HG03280 (cell line): ENCODE measurements around the gene SCGB1C2.
"Not testable (repeated sequence)": the region's sequence is repeated elsewhere in the genome, so short reads cannot be mapped to it uniquely, and the experiment has no call there.

Experiments
- ATAC-seq: cut with Tn5 transposase; IDR thresholded peaks from one replicate; pipeline ENCODE4 v1.9.1; 2021; ENCODE audit warnings: mild to moderate bottlenecking, moderate library complexity; ENCODE audit not compliant: unreplicated experiment

Gene SCGB1C2

GRCh38 chr17:148757-149156, 11.4 kb downstream of the SCGB1C2 start:
- no peak for ATAC-seq

GRCh38 chr17:149231-149630, 11.9 kb downstream of the SCGB1C2 start:
- ATAC-seq = no peak

GRCh38 chr17:149897-150584, 12.7 kb downstream of the SCGB1C2 start:
- ATAC-seq = no peak

- no peak for ATAC-seq
Observed at GRCh38 chr17:151004-151403, 13.6 kb downstream of the SCGB1C2 start.

GRCh38 chr17:151886-152859, 14.8 kb downstream of the SCGB1C2 start:
- no peak for ATAC-seq

GRCh38 chr17:152860-153420, 15.6 kb downstream of the SCGB1C2 start:
- no peak for ATAC-seq

GRCh38 chr17:153851-154250, 16.5 kb downstream of the SCGB1C2 start:
- no peak for ATAC-seq

GRCh38 chr17:155576-155975, 18.2 kb downstream of the SCGB1C2 start:
- ATAC-seq = no peak

GRCh38 chr17:156094-156621, 18.8 kb downstream of the SCGB1C2 start:
- no peak for ATAC-seq

GRCh38 chr17:156946-157345, 19.6 kb downstream of the SCGB1C2 start:
- ATAC-seq = no peak

GRCh38 chr17:157901-158300, 20.5 kb downstream of the SCGB1C2 start:
- ATAC-seq = no peak

GRCh38 chr17:158379-158778, 21.0 kb downstream of the SCGB1C2 start:
- no peak for ATAC-seq

- no peak for ATAC-seq
Observed at GRCh38 chr17:159609-160008, 22.2 kb downstream of the SCGB1C2 start.

- ATAC-seq = no peak
Observed at GRCh38 chr17:160336-160735, 23.0 kb downstream of the SCGB1C2 start.

- no peak for ATAC-seq
Observed at GRCh38 chr17:161481-161880, 24.1 kb downstream of the SCGB1C2 start.

GRCh38 chr17:162689-163088, 25.3 kb downstream of the SCGB1C2 start:
- ATAC-seq = no peak

GRCh38 chr17:163514-164098, 26.2 kb downstream of the SCGB1C2 start:
- ATAC-seq = no peak

GRCh38 chr17:164303-165235, 27.2 kb downstream of the SCGB1C2 start:
- ATAC-seq = no peak

GRCh38 chr17:165939-166338, 28.6 kb downstream of the SCGB1C2 start:
- ATAC-seq = no peak

- ATAC-seq = not testable (repeated sequence)
Observed at GRCh38 chr17:168614-169013, 31.2 kb downstream of the SCGB1C2 start.
